Muscle layer of colon (tissue), 2 donors: ENCODE results near the gene AOPEP.
"Not testable (repeated sequence)": the region's sequence is repeated elsewhere in the genome, so short reads cannot be mapped to it uniquely, and the experiment has no call there.

Experiments used
- H3K27ac ChIP-seq: one replicate; pipeline ENCODE4 v1.7.0; 2013; ENCODE audit warnings: low read depth, mild to moderate bottlenecking, low read length, moderate library complexity
- H3K27me3 ChIP-seq, 2 donors: one replicate each; pipeline ENCODE4 v1.7.0; 2013; ENCODE audit warnings: low read length in 2 of 2, mild to moderate bottlenecking in 2 of 2; ENCODE audit not compliant: insufficient read depth in 2 of 2, control insufficient read depth in 1 of 2
- H3K36me3 ChIP-seq: one replicate; pipeline ENCODE4 v1.7.0; 2013; ENCODE audit warnings: mild to moderate bottlenecking, low read length; ENCODE audit not compliant: insufficient read depth
- H3K4me1 ChIP-seq: one replicate; pipeline ENCODE4 v1.7.0; 2013; ENCODE audit warnings: mild to moderate bottlenecking, low read length; ENCODE audit not compliant: insufficient read depth
- H3K4me3 ChIP-seq, 2 donors: one replicate each; pipeline ENCODE4 v1.7.0; 2013; ENCODE audit warnings: low read length in 2 of 2, low read depth in 1 of 2, mild to moderate bottlenecking in 1 of 2, moderate library complexity in 1 of 2
- H3K9ac ChIP-seq: one replicate; pipeline ENCODE4 v1.7.0; 2013; ENCODE audit warnings: low read length
- H3K9me3 ChIP-seq: one replicate; pipeline ENCODE4 v1.7.0; 2013; ENCODE audit warnings: mild to moderate bottlenecking, low read length
- donor health status: abdominal sarcoma.
- donor health status: Adenocarcinoma of cecum.

The AOPEP gene

DNA sequence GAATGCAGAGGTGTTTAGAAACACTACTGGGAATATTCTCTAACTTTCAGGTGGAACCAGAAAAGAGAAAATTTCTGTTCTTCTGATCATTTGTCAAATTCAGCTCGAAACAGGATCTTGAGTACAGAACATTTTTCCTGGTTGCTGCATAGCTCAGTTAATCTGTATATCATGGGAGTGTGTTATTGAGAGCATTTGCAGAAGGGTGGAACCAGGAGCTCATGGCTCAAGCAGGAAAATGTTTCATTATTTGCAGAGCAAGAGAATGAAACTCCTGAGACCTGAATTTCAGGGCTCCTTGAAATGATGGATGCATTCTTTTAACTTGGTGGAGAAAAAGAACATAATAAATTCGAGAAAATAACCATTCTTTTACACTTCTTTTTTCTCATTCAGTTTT is 97.9 kb downstream of the AOPEP start:
- Histone ChIP-seq H3K9ac (no peak overlapping the region), H3K4me3 (no peak overlapping the region), H3K27ac (no peak overlapping the region), H3K4me1 (peaks cover 30% of the 10 kb centered on the region), H3K9me3 (no peaks in the 10 kb centered on the region), H3K27me3 (no peaks in the 10 kb centered on the region), H3K36me3 (no peaks in the 10 kb centered on the region)

GRCh38 chr9:94824913-94825610 is 98.6 kb downstream of the AOPEP start:
- H3K36me3 ChIP-seq, result no peaks in the 10 kb centered on the region
- peaks cover 30% of the 10 kb centered on the region for H3K4me1 ChIP-seq
- H3K9me3 ChIP-seq, result no peaks in the 10 kb centered on the region
- no peak overlapping the region for H3K27ac ChIP-seq
- H3K9ac ChIP-seq, result no peak overlapping the region
- no peaks in the 10 kb centered on the region for H3K27me3 ChIP-seq
- no peak overlapping the region for H3K4me3 ChIP-seq

GRCh38 chr9:94825611-94825958 is 99.1 kb downstream of the AOPEP start:
- Histone ChIP-seq H3K36me3 (no peaks in the 10 kb centered on the region), H3K27me3 (no peaks in the 10 kb centered on the region), H3K4me3 (no peak overlapping the region), H3K27ac (no peak overlapping the region), H3K9ac (no peak overlapping the region), H3K4me1 (peaks cover 30% of the 10 kb centered on the region), H3K9me3 (no peaks in the 10 kb centered on the region)

DNA sequence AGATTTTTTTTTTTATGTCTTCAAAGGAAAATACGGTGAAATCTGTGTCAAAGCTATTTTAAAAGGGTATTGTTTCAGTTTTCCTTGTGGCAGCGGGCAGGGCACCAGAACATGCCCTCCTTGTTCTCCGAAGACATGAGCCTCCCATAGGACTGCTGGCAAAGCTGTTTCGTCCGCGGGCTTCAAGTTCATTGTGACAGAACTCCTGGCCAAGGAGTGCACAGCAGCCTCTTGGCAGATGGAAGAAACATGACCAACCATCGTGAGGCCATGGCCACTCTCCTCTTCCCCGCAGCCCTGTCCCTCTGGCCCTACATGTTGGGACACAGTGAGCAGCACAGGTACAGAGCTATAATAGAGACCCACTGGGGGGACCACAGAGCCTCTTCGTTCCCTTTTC is 99.5 kb downstream of the AOPEP start:
- Histone ChIP-seq H3K36me3 (no peaks in the 10 kb centered on the region), H3K9ac (no peak overlapping the region), H3K27me3 (no peaks in the 10 kb centered on the region), H3K4me3 (no peak overlapping the region), H3K4me1 (peaks cover 30% of the 10 kb centered on the region), H3K27ac (no peak overlapping the region), H3K9me3 (no peaks in the 10 kb centered on the region)

DNA sequence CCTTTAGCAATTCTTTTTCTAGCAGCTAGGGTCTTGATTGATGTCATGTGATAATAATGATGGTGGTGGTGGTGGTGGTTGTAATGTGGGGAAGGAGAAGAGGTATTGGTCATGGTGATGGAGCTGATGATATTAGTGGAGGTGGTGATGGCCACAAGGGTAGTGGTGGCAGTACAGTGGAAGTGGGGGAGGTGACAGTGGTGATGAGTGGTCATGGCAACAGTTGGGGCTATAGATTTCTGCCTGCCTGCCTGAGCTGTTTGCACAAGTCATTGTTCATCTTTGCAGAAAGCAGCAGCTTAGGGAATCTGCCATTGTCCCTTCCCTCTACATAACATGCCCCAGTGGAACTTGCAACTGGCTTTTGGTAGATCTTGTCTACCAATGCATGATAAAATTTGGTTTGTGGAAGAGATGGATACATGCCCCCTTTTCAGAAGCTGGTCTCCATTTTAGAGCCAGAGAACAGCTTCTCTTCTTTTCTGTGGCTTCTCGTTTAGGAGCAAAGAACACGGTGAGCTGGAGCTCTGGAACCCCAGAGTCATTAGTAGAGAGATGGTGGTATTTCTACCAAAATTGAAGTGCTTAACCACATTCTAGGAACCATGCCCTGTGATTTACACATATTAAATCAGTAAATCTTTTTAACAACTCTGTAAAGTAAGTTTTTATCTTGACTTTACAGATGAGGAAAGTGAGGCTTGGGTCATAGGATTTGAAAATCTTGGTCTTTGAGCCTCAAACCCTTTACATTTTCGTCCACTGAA is 100.3 kb downstream of the AOPEP start:
- H3K9ac ChIP-seq, result no peak overlapping the region
- H3K4me1 ChIP-seq, result peaks cover 30% of the 10 kb centered on the region
- H3K27me3 ChIP-seq, result no peaks in the 10 kb centered on the region
- H3K36me3 ChIP-seq, result no peaks in the 10 kb centered on the region
- H3K9me3 ChIP-seq, result no peaks in the 10 kb centered on the region
- no peak overlapping the region for H3K27ac ChIP-seq
- no peak overlapping the region for H3K4me3 ChIP-seq

GRCh38 chr9:94827584-94828304 is 101.2 kb downstream of the AOPEP start:
- H3K27me3 ChIP-seq, result no peaks in the 10 kb centered on the region
- no peak overlapping the region for H3K4me3 ChIP-seq
- H3K9me3 ChIP-seq, result no peaks in the 10 kb centered on the region
- peaks cover 30% of the 10 kb centered on the region for H3K4me1 ChIP-seq
- no peaks in the 10 kb centered on the region for H3K36me3 ChIP-seq
- no peak overlapping the region for H3K27ac ChIP-seq
- no peak overlapping the region for H3K9ac ChIP-seq

- Histone ChIP-seq H3K4me1 (peaks cover 27% of the 10 kb centered on the region), H3K9ac (no peak overlapping the region), H3K27me3 (no peaks in the 10 kb centered on the region), H3K27ac (no peak overlapping the region), H3K36me3 (no peaks in the 10 kb centered on the region), H3K4me3 (no peak overlapping the region), H3K9me3 (no peaks in the 10 kb centered on the region)
Observed at GRCh38 chr9:94829380-94830070, 103.0 kb downstream of the AOPEP start.

- not testable (repeated sequence) for H3K9ac ChIP-seq, H3K9me3 ChIP-seq, H3K4me3 ChIP-seq, H3K36me3 ChIP-seq, H3K27ac ChIP-seq, H3K27me3 ChIP-seq
- peaks cover 22% of the 10 kb centered on the region for H3K4me1 ChIP-seq
Observed at GRCh38 chr9:94830071-94830604, 103.6 kb downstream of the AOPEP start.

GRCh38 chr9:94833802-94834201 is 107.3 kb downstream of the AOPEP start:
- Histone ChIP-seq H3K9me3 (no peaks in the 10 kb centered on the region), H3K4me1 (no peaks in the 10 kb centered on the region), H3K9ac (no peak overlapping the region), H3K27ac (no peak overlapping the region), H3K36me3 (no peaks in the 10 kb centered on the region), H3K27me3 (no peaks in the 10 kb centered on the region), H3K4me3 (no peak overlapping the region)

DNA sequence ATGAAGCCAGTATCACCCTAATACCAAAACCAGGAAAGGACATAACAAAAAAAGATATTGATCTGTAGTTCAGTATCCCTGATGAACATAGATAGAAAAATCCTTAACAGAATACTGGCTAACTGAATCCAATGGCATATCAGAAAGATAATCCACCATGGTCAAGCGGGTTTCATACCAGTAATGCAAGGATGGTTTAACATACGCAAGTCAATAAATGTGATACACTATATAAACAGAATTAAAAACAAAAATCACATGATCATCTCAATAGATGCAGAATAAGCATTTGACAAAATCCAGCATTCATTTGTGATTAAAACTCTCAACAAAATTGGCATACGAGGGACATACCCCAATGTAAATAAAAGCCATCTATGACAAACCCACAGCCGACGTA is 110.9 kb downstream of the AOPEP start:
- peaks cover 3% of the 10 kb centered on the region for H3K9me3 ChIP-seq
- no peak overlapping the region for H3K27ac ChIP-seq
- H3K27me3 ChIP-seq, result no peaks in the 10 kb centered on the region
- no peaks in the 10 kb centered on the region for H3K36me3 ChIP-seq
- no peaks in the 10 kb centered on the region for H3K4me1 ChIP-seq
- H3K4me3 ChIP-seq, result no peak overlapping the region
- no peak overlapping the region for H3K9ac ChIP-seq

- H3K9me3 ChIP-seq, result peaks cover 3% of the 10 kb centered on the region
- H3K4me3 ChIP-seq, result no peak overlapping the region
- no peaks in the 10 kb centered on the region for H3K4me1 ChIP-seq
- H3K36me3 ChIP-seq, result no peaks in the 10 kb centered on the region
- no peak overlapping the region for H3K27ac ChIP-seq
- H3K27me3 ChIP-seq, result no peaks in the 10 kb centered on the region
- no peak overlapping the region for H3K9ac ChIP-seq
Observed at GRCh38 chr9:94839398-94839797, 112.9 kb downstream of the AOPEP start.
